Adrenal gland (tissue), 12 donors: ENCODE measurements around the gene ARV1. TPM values are rescaled to one million over a fixed set of nuclear protein-coding genes. Genes with fewer than 3 reads are reported as not detected.
"Not testable (repeated sequence)": the region's sequence is repeated elsewhere in the genome, so short reads cannot be mapped to it uniquely, and the experiment has no call there.

Experiments used
- DNase-seq, 7 donors: peaks; one replicate each; pipeline ENCODE4 v3.0.0-alpha.2; 2019 to 2020
- H3K27ac ChIP-seq, 5 donors: fragments of 200-600 bp; sonication (generic) in 4 of 5; 1 replicate in 3 of 5; 2 replicates in 2 of 5; pipeline versions ENCODE4 v1.5.1 to v1.8.0; 2016 to 2020; ENCODE audit warnings: mild to moderate bottlenecking in 1 of 5
- H3K27me3 ChIP-seq: fragments of 200-600 bp; 2 replicates; pipeline ENCODE4 v1.8.0; 2021
- H3K36me3 ChIP-seq, 2 donors: fragments of 200-600 bp; replicated peaks in 1 of 2; 1 replicate in 1 of 2; 2 replicates in 1 of 2; pipeline versions ENCODE4 v1.5.1 to v1.8.0; 2018 to 2022
- H3K4me1 ChIP-seq, 2 donors: fragments of 200-600 bp; replicated peaks in 1 of 2; 1 replicate in 1 of 2; 2 replicates in 1 of 2; pipeline versions ENCODE4 v1.5.1 to v1.8.0; 2018 to 2021
- H3K4me3 ChIP-seq, 4 donors: fragments of 200-600 bp; sonication (generic) in 3 of 4; one replicate each; pipeline ENCODE4 v1.5.1; 2016 to 2018
- H3K9me3 ChIP-seq, 3 donors: fragments of 200-600 bp; sonication (generic) in 1 of 3; replicated peaks in 1 of 3; 1 replicate in 2 of 3; 2 replicates in 1 of 3; pipeline versions ENCODE4 v1.5.1 to v1.8.0; 2016 to 2021
- POLR2A ChIP-seq, 2 donors: fragments of 450-650 bp; IDR thresholded peaks; one replicate each; pipeline ENCODE4 v1.6.1; 2017; ENCODE audit warnings: antibody characterized with exemption in 2 of 2, mild to moderate bottlenecking in 2 of 2, moderate library complexity in 1 of 2
- WGBS, 4 donors: extraction: QIAGEN DNeasy Blood & Tissue Kit in 2 of 4; methylation state at CpG; one replicate each; pipeline versions ENCODE4 v1.1.5 to v1.1.7; 2013 to 2017; 5-methylcytosine and 5-hydroxymethylcytosine counted together
- intact Hi-C, 2 donors: fragments of 100-400 bp; cut with DNase I; formaldehyde crosslinking; loops; one replicate each; pipeline versions ENCODE4 v1.14.1 to v1.15.0; 2022 to 2023
- polyA plus RNA-seq, 3 donors: library from polyadenylated mRNA; stranded (reverse); fragments of 200-250 nt in 2 of 3; fragments of 350-450 nt in 1 of 3; fragmentation: Illumina TruSeq in 1 of 3; extraction: RNeasy Lipid Tissue Mini Kit (QIAGEN cat#74804) in 1 of 3; gene quantifications; one replicate each; pipeline ENCODE4 v1.2.3, GENCODE V29; 2013 to 2014
- total RNA-seq, 9 donors: library from RNA; depleted of rRNA in 4 of 9; stranded (reverse); fragments of >200 nt in 4 of 9; fragments of 120-200 nt in 1 of 9; fragmentation: NEBNext Ultra II Directional in 1 of 9; extraction: Animal tissue kit (Norgen Biotek cat#: 25700) in 1 of 9; gene quantifications; one replicate each; pipeline versions ENCODE4 v1.1.0 to v1.2.4, GENCODE V29; 2013 to 2023
- TF ChIP-seq, protein P1 (sequence below), 6 experiments: fragments of 450-650 bp in 4 of 6; fragments of 200-600 bp in 2 of 6; sonication (generic) in 1 of 6; IDR thresholded peaks; 1 replicate in 5 of 6; 2 replicates in 1 of 6; pipeline versions ENCODE4 v1.5.1 to v1.8.0; 2016 to 2021; ENCODE audit warnings: antibody characterized with exemption in 6 of 6, mild to moderate bottlenecking in 2 of 6, moderate library complexity in 1 of 6
- donor health status: healthy with polysubstance abuse.
- donor health status: Bipolar disorder and iron deficiency.
- donor health status: DM: yes; HTN: yes; CAD: no.
- donor health status: DM: no; HTN: no; CAD: no.
- donor health status: DM: no; HTN: no; CAD: no.
- donor health status: DM: yes; HTN: yes; CAD: no.

ARV1 gene
- total and polyA plus RNA-seq, 12 donors = 20.1 to 81.5 (median 23.9) TPM

- Histone ChIP-seq H3K4me1 (no peaks in the 10 kb centered on the region), H3K4me3 (no peak overlapping the region), H3K9me3 (no peaks in the 10 kb centered on the region), H3K27me3 (no peaks in the 10 kb centered on the region), H3K36me3 (no peaks in the 10 kb centered on the region), H3K27ac (no peak overlapping the region)
- DNase-seq = no peak
- no peak for TF ChIP-seq POLR2A (IDR thresholded peaks at IDR 0.05)
- TF ChIP-seq, protein P1, sequence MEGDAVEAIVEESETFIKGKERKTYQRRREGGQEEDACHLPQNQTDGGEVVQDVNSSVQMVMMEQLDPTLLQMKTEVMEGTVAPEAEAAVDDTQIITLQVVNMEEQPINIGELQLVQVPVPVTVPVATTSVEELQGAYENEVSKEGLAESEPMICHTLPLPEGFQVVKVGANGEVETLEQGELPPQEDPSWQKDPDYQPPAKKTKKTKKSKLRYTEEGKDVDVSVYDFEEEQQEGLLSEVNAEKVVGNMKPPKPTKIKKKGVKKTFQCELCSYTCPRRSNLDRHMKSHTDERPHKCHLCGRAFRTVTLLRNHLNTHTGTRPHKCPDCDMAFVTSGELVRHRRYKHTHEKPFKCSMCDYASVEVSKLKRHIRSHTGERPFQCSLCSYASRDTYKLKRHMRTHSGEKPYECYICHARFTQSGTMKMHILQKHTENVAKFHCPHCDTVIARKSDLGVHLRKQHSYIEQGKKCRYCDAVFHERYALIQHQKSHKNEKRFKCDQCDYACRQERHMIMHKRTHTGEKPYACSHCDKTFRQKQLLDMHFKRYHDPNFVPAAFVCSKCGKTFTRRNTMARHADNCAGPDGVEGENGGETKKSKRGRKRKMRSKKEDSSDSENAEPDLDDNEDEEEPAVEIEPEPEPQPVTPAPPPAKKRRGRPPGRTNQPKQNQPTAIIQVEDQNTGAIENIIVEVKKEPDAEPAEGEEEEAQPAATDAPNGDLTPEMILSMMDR (IDR thresholded peaks at IDR 0.05) = no peak
- intact Hi-C loops = no loop called here
- 86 to 93% (median 90%) methylated on average over 6 of the region's 6 CpGs for WGBS, 4 donors
Measured at GRCh38 chr1:231026576-231026975, 47.7 kb downstream of the ARV1 start.

DNA sequence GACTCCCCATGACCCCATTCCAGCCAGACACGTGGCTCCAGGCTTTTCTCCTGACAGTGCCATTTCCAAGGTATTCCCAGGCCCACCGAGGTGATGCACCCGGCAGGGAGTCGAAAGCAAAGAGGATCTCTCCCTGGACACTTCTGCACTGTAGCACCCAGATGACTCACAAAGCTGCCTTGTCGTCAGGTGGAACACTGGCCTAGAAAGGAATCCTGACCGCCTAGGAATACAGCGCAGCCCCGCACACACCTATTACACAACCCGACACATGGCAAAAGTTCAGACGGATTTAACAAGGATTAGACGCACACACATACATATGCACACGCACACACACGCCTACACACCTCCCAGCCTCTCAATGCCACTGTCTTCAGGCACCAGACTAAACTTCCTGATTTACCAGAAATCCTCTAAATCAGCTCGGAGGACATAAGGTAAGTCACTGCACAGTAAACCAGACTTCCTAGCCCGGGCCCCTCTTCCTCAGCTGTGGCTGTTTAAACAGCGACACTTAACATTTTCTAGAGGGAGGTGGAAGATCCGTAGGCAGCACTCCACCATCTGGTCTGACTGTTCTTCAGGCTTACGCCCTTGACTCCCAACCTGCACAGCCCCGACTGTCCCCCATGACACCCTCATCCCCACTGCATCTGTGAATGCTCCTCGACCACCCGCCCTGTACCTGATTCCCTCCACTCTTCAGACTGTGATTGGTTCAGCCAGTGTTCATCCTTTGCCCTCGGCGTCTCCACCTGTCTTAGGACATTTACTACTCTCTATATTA is 48.4 kb downstream of the ARV1 start:
- H3K27ac ChIP-seq = no peak overlapping the region
- no peaks in the 10 kb centered on the region for H3K27me3 ChIP-seq
- WGBS, 4 donors = 81 to 88% (median 84%) methylated on average over 23 of the region's 23 CpGs
- peak in 2 of 7 donors; percentile 21 to 37 for DNase-seq
- H3K4me3 ChIP-seq = no peak overlapping the region
- no peaks in the 10 kb centered on the region for H3K4me1 ChIP-seq
- intact Hi-C loops = no loop called here
- TF ChIP-seq, protein P1 (IDR thresholded peaks at IDR 0.05) = no peak
- no peak for TF ChIP-seq POLR2A (IDR thresholded peaks at IDR 0.05)
- no peaks in the 10 kb centered on the region for H3K9me3 ChIP-seq
- H3K36me3 ChIP-seq = no peaks in the 10 kb centered on the region

DNA sequence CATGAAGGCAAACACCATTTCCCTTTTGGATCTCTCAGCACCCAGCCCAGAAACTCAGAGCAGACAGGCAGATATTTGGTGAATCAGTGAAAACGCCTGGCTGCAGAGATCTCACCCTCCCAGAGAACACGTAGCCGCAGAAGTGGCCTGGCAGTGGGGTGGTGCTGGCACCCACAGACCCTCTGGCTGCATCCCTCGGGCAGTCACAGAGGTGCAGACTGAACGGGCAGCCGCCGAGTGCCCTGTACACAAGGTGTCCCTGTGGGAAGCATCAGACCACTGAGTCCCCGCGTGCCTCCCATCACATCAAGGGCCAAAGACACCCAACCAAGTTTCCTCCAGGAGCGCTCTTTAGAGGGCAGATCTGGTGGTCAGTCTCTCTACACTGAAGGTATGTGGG is 49.1 kb downstream of the ARV1 start:
- H3K4me3 ChIP-seq = no peak overlapping the region
- H3K9me3 ChIP-seq = no peaks in the 10 kb centered on the region
- WGBS, 4 donors = 83 to 97% (median 93%) methylated on average over 6 to 10 of the region's 10 CpGs
- no peak overlapping the region for H3K27ac ChIP-seq
- intact Hi-C loops = no loop called here
- H3K4me1 ChIP-seq = no peaks in the 10 kb centered on the region
- H3K36me3 ChIP-seq = no peaks in the 10 kb centered on the region
- H3K27me3 ChIP-seq = no peaks in the 10 kb centered on the region
- DNase-seq = no peak
- TF ChIP-seq POLR2A (IDR thresholded peaks at IDR 0.05) = no peak
- TF ChIP-seq, protein P1 (IDR thresholded peaks at IDR 0.05) = no peak

DNA sequence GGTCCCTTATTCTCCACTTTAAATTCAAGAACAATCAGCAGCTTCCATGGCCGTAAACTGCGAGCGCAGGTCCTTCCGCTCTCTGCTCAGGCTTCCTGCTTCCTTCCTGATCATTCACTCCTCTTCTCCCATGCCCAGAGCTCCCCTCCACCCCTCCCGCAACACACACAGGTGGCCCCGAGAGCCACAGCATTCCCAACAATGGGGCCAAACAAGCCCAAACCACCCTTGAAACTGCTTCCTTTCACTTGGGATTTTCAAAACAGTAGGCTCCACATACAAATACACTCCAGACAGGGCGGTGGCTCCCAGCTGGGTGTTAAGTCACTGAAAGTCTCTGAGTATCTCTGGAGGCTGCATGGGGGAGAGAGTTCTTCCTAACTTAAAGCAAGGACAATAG is 49.8 kb downstream of the ARV1 start:
- WGBS, 4 donors = 67 to 80% (median 71%) methylated on average over 7 of the region's 7 CpGs
- H3K27me3 ChIP-seq = no peaks in the 10 kb centered on the region
- DNase-seq = no peak
- H3K36me3 ChIP-seq = no peaks in the 10 kb centered on the region
- H3K4me1 ChIP-seq = no peaks in the 10 kb centered on the region
- TF ChIP-seq POLR2A (IDR thresholded peaks at IDR 0.05) = no peak
- TF ChIP-seq, protein P1 (IDR thresholded peaks at IDR 0.05) = no peak
- no peaks in the 10 kb centered on the region for H3K9me3 ChIP-seq
- H3K27ac ChIP-seq = no peak overlapping the region
- intact Hi-C loops = no loop called here
- no peak overlapping the region for H3K4me3 ChIP-seq

DNA sequence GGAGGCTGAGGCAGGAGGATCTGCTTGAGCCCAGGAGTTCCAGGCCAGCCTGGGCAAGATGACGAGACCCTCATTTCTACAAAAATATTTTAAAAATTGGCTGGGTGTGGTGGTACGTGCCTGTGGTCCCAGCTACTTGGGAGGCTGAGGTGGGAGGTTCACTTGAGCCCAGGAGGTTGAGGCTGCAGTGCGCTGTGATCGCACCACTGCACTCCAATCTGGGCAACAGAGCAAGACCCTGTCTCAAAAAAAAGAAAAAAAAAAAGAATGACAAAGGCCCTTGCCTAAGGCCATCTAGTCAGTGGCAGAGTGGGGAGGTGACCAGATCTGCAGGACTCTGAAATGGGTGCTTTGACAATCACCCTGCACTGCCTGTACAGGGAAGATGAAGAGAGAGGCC is 50.4 kb downstream of the ARV1 start:
- H3K4me1 ChIP-seq, H3K27me3 ChIP-seq, H3K4me3 ChIP-seq, DNase-seq, H3K9me3 ChIP-seq, H3K36me3 ChIP-seq, H3K27ac ChIP-seq, intact Hi-C loops: not testable (repeated sequence)
- 96 to 99% (median 98%) methylated on average over 4 of the region's 4 CpGs for WGBS, 4 donors
